Prostate gland (tissue), 2 donors: Measurements from ENCODE around the gene FUBP1.

Source experiments
- POLR2AphosphoS5 ChIP-seq: sonication (generic); formaldehyde crosslinking; IDR thresholded peaks from one replicate; pipeline ENCODE4 v1.6.1; 2017; ENCODE audit warnings: antibody characterized with exemption
- TF ChIP-seq, protein P1 (sequence below), 4 experiments: fragments of 200-600 bp in 2 of 4; fragments of 450-650 bp in 2 of 4; sonication (generic) in 2 of 4; IDR thresholded peaks; 1 replicate in 3 of 4; 2 replicates in 1 of 4; pipeline ENCODE4 v1.5.1; 2016 to 2019; ENCODE audit warnings: antibody characterized with exemption in 4 of 4, mild to moderate bottlenecking in 2 of 4, moderate library complexity in 2 of 4

DNA sequence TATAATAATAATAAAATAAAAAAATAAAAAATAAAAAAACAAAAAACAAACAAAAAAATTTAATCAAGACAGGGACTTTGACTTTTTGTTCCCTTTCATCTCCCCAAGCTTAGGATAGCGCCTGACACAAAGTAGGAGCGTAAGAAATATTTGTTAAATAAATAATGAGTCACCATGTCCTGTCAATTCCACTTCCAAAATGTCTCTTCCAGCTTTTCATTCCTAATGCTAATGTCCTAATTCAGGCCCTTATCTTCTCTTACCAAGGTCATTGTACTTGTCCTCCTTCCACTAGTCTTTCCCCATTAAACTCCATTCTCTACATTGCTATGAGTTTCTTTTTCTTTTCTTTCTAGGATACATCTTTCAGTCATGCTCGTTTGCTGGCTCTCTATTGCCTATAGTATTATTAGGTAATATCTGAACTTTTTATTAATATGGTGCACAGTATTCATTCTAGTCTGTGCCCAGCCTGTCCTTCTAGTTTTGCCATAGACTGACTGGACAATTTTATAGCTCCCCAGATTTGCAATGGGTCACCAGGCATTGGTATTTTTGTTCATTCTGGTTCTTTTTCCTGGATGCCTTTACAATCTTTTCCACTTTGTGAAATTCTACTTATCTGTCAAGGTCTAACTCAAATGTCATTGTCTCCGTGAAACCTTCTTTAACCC is 79.1 kb downstream of the FUBP1 start:
- TF ChIP-seq POLR2AphosphoS5 = no peak
- TF ChIP-seq, protein P1, sequence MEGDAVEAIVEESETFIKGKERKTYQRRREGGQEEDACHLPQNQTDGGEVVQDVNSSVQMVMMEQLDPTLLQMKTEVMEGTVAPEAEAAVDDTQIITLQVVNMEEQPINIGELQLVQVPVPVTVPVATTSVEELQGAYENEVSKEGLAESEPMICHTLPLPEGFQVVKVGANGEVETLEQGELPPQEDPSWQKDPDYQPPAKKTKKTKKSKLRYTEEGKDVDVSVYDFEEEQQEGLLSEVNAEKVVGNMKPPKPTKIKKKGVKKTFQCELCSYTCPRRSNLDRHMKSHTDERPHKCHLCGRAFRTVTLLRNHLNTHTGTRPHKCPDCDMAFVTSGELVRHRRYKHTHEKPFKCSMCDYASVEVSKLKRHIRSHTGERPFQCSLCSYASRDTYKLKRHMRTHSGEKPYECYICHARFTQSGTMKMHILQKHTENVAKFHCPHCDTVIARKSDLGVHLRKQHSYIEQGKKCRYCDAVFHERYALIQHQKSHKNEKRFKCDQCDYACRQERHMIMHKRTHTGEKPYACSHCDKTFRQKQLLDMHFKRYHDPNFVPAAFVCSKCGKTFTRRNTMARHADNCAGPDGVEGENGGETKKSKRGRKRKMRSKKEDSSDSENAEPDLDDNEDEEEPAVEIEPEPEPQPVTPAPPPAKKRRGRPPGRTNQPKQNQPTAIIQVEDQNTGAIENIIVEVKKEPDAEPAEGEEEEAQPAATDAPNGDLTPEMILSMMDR (IDR thresholded peaks at IDR 0.05) = no peak
